Nephron (organoid): Measurements from ENCODE around the gene FUCA1.
"Not testable (repeated sequence)": the region's sequence is repeated elsewhere in the genome, so short reads cannot be mapped to it uniquely, and the experiment has no call there.

Source experiments
- H3K27ac Mint-ChIP-seq, 3 experiments: 2 replicates each; pipeline ENCODE4 v1.8.0; 2020; ENCODE audit warnings: mixed read lengths in 3 of 3, mild to moderate bottlenecking in 2 of 3, moderate library complexity in 1 of 3
- H3K27me3 Mint-ChIP-seq: 2 replicates; pipeline ENCODE4 v1.8.0; 2021; ENCODE audit warnings: low read depth, mild to moderate bottlenecking, moderate library complexity, mixed read lengths
- H3K36me3 Mint-ChIP-seq: 2 replicates; pipeline ENCODE4 v1.8.0; 2020; ENCODE audit warnings: low read depth, mixed read lengths
- H3K4me1 Mint-ChIP-seq: 2 replicates; pipeline ENCODE4 v1.8.0; 2020; ENCODE audit warnings: mixed read lengths
- H3K4me3 Mint-ChIP-seq, 3 experiments: 2 replicates each; pipeline ENCODE4 v1.8.0; 2020; ENCODE audit warnings: mild to moderate bottlenecking in 3 of 3, mixed read lengths in 3 of 3, moderate library complexity in 2 of 3
- H3K9me3 Mint-ChIP-seq: 2 replicates; pipeline ENCODE4 v1.8.0; 2020; ENCODE audit warnings: mixed read lengths
- TF ChIP-seq, protein P1 (sequence below), 3 experiments: fragments of 200-600 bp; sonication (generic); IDR thresholded peaks; one replicate each; pipeline ENCODE4 v1.5.0; 2021; ENCODE audit warnings: antibody characterized with exemption in 3 of 3; ENCODE audit not compliant: unreplicated experiment in 3 of 3

FUCA1 gene

DNA sequence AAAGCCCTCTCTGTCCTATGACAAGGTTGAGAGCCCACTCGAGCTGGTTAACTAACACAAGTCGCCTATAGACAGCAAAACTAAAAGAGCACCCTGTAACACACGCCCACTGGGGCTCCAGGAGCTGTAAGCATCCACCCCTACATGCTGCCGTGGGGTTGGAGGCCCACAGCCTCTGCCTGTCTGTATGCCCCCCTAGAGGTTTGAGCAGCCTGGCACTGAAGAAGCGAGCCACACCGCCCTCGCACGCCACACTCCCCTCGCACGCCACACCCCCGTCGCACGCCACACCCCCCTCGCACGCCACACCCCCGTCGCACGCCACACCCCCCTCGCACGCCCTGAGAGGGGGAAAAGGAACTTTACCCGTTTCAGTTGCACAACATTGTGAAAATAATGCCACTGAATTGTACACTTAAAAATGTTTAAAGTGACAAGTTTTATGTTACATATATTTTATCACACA lies 29.7 kb downstream of the FUCA1 start:
- TF ChIP-seq, protein P1, sequence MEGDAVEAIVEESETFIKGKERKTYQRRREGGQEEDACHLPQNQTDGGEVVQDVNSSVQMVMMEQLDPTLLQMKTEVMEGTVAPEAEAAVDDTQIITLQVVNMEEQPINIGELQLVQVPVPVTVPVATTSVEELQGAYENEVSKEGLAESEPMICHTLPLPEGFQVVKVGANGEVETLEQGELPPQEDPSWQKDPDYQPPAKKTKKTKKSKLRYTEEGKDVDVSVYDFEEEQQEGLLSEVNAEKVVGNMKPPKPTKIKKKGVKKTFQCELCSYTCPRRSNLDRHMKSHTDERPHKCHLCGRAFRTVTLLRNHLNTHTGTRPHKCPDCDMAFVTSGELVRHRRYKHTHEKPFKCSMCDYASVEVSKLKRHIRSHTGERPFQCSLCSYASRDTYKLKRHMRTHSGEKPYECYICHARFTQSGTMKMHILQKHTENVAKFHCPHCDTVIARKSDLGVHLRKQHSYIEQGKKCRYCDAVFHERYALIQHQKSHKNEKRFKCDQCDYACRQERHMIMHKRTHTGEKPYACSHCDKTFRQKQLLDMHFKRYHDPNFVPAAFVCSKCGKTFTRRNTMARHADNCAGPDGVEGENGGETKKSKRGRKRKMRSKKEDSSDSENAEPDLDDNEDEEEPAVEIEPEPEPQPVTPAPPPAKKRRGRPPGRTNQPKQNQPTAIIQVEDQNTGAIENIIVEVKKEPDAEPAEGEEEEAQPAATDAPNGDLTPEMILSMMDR (IDR thresholded peaks at IDR 0.05; ENCODE audit: unreplicated experiment in 3 of 3) = no peak
- H3K4me1 Mint-ChIP-seq = peaks cover 10% of the 10 kb centered on the region

DNA sequence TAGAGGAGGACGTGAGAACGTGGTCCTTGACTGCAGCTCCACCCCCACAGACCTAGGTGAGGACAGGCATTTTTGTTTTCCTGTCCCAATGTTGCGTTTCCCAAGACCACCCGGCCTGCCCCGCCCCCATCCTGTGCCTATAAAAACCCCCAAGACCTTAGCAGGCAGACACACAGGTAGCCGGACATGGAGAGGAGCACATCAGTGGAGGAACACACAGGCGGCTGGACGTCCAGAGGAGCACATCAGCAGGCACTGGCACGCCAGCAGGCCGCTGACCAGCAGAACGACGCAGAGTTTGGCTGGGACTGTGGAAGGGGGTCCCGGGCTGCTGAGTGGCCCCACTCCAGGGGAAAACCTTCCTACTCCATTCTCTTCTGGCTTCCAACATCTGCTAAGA lies 30.2 kb downstream of the FUCA1 start:
- Mint-ChIP-seq H3K4me3 (peak overlapping the region; percentile 84 to 90 (median 90)), H3K36me3 (no peaks in the 10 kb centered on the region), H3K27ac (no peak overlapping the region), H3K4me1 (peaks cover 10% of the 10 kb centered on the region), H3K9me3 (no peaks in the 10 kb centered on the region), H3K27me3 (peaks cover 24% of the 10 kb centered on the region)
- TF ChIP-seq, protein P1 (IDR thresholded peaks at IDR 0.05; ENCODE audit: unreplicated experiment in 3 of 3) = no peak

More for the DNA sequence above, 29.7 kb downstream of the FUCA1 start:
- H3K4me3 Mint-ChIP-seq = peak overlapping the region; percentile 84 to 90 (median 90)
- H3K9me3 Mint-ChIP-seq = no peaks in the 10 kb centered on the region
- H3K27ac Mint-ChIP-seq = no peak overlapping the region
- peaks cover 24% of the 10 kb centered on the region for H3K27me3 Mint-ChIP-seq
- H3K36me3 Mint-ChIP-seq = no peaks in the 10 kb centered on the region

DNA sequence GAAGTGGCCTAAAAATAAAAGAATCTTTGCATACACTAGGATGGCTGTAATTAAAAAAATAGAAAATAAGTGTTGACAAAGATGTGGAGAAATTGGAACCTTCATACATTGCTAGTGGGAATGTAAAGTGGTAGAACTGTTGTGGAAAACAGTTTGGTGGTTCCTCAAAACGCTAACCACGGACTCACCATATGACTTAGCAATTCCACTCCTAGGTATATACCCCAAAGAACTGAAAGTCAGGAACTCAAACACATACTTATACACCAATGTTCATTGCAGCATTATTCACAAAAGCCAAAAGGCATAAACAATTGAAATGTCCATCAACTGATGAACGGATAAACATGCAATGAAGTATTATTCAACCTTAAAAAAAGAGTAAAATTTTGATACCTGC lies 32.1 kb downstream of the FUCA1 start:
- H3K4me1 Mint-ChIP-seq = peaks cover 10% of the 10 kb centered on the region
- H3K27ac Mint-ChIP-seq = no peak overlapping the region
- no peaks in the 10 kb centered on the region for H3K36me3 Mint-ChIP-seq
- peaks cover 18% of the 10 kb centered on the region for H3K27me3 Mint-ChIP-seq
- TF ChIP-seq, protein P1 (IDR thresholded peaks at IDR 0.05; ENCODE audit: unreplicated experiment in 3 of 3) = no peak
- no peak overlapping the region for H3K4me3 Mint-ChIP-seq
- no peaks in the 10 kb centered on the region for H3K9me3 Mint-ChIP-seq

DNA sequence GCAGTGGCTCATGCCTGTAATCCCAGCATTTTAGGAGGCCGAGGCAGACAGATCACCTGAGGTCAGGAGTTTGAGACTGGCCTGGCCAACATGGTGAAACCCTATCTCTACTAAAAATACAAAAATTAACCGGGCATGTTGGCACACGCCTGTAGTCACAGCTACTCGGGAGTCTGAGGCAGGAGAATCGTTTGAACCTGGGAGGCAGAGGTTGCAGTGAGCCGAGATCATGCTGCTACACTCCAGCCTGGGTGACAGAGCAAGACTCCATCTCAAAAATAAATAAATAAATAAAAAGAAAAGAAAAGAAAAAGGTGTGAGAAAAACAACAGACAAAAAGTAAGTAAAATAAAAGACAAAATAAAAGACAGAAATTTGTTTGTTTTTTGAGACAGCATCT lies 33.9 kb downstream of the FUCA1 start:
- H3K9me3 Mint-ChIP-seq, H3K36me3 Mint-ChIP-seq, H3K27ac Mint-ChIP-seq, H3K4me3 Mint-ChIP-seq: not testable (repeated sequence)
- peaks cover 18% of the 10 kb centered on the region for H3K27me3 Mint-ChIP-seq
- peaks cover 10% of the 10 kb centered on the region for H3K4me1 Mint-ChIP-seq

DNA sequence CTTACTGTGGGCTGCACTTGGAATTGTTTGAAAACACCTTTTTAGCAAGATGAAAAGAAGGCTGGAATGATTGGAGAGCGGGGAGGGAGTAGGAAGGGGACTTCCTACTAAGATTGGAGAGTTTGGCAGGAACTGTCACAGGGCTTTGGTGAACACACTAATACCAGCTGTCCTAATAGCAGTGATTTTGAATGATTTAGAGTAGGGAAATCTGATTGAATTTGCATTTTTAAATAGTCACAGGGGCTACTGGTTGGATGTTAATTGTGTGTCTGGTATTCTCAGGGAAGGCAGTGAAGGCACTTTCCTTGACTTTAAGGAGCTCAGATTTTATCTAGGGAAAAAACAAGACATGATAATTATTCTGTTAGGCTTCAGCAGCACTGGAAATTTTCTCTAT lies 40.4 kb downstream of the FUCA1 start:
- no peaks in the 10 kb centered on the region for H3K27me3 Mint-ChIP-seq
- no peaks in the 10 kb centered on the region for H3K36me3 Mint-ChIP-seq
- TF ChIP-seq, protein P1 (IDR thresholded peaks at IDR 0.05; ENCODE audit: unreplicated experiment in 3 of 3) = no peak
- no peaks in the 10 kb centered on the region for H3K9me3 Mint-ChIP-seq
- H3K4me3 Mint-ChIP-seq = peak overlapping the region in 1 of 3 experiments; percentile 20
- peak overlapping the region in 1 of 3 experiments; percentile 2 for H3K27ac Mint-ChIP-seq
- peaks cover 11% of the 10 kb centered on the region for H3K4me1 Mint-ChIP-seq

DNA sequence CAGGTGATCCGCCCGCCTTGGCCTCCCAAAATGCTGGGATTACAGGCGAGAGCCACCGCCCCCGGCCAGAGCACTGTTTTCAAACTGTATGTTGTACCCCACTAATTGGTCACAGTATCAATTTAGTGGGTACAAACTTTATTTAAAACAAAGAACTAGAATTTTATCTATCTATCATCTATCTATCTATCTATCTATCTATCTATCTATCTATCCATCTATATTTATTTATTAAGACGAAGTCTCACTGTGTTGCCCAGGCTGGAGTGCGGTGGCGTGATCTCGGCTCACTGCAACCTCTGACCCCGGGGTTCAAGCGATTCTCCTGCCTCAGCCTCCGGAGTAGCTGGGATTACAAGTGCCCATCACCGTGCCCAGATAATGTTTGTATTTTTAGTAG lies 41.5 kb downstream of the FUCA1 start:
- Mint-ChIP-seq H3K4me3 (peak overlapping the region; percentile 61 to 64 (median 62)), H3K4me1 (peaks cover 11% of the 10 kb centered on the region)
- not testable (repeated sequence) for H3K27me3 Mint-ChIP-seq, H3K36me3 Mint-ChIP-seq, H3K9me3 Mint-ChIP-seq, H3K27ac Mint-ChIP-seq

DNA sequence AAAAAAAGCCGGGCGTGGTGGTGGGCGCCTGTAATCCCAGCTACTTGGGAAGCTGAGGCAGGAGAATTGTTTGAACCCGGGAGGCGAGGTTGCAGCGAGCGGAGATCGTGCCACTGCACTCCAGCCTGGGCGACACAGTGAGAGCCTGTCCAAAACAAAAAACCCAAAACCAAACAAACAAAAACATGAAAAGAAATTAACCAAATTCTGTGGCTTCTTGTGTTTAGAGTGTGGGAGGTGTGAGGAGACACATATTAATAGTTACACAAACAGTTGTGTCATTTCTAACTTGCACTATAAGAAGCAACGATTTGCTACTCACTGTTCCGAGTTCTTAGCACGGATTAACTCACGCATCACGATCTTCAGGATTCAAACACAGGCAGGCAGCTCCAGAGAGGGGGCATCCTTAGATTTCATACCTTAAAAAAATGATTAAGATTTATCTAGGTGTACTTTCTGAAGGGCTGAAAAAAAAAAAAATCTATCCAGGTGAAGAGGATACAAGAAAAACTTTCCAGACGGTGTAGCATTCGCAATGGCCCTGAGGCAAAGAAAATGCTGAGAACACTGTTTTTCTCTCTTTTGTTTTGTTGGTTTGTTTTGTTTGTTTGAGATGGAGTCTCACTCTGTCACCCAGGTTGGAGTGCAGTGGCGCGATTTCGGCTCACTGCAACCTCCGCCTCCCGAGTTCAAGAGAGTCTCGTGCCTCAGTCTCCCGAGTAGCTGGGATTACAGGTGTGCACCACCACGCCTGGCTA lies 42.1 kb downstream of the FUCA1 start:
- TF ChIP-seq, protein P1 (IDR thresholded peaks at IDR 0.05; ENCODE audit: unreplicated experiment in 3 of 3) = no peak
- Mint-ChIP-seq H3K4me1 (peaks cover 11% of the 10 kb centered on the region), H3K9me3 (no peaks in the 10 kb centered on the region), H3K36me3 (no peaks in the 10 kb centered on the region), H3K27ac (peak overlapping the region; percentile 96 to 98 (median 96)), H3K4me3 (peak overlapping the region; percentile 96 to 100 (median 99)), H3K27me3 (no peaks in the 10 kb centered on the region)
